Astrocyte (in vitro differentiated cells and primary cell): Measurements from ENCODE around the gene ZNF827.

Experiments used
- CTCF ChIP-seq: IDR thresholded peaks from 2 replicates; pipeline ENCODE4 v1.5.1; 2011; ENCODE audit warnings: low read depth, mild to moderate bottlenecking, inconsistent platforms, low read length, moderate library complexity; ENCODE audit not compliant: insufficient read depth
- EZH2 ChIP-seq: IDR thresholded peaks from 2 replicates; pipeline ENCODE4 v1.6.1; 2012; ENCODE audit warnings: mild to moderate bottlenecking, low read length, inconsistent platforms; ENCODE audit not compliant: insufficient read depth

DNA sequence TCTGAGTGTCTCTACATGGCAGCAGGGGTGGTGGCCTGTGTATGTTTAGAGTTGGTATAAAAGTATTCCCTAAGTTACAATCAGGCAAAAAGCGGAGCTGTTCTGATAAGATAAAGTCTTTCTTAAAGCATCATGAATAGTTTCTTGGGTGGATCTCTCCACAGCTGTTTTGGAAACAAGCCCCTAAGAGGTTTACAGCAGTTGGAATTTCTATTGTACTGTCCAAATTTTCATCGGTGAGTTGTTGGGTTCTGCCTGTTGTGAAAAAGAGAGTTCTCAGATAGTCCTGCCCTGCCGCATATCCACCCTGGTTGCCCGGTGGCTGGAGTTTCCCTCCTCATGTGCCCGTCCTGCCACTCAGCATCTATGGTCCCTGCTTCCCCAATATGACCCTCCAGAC is 208.6 kb downstream of the ZNF827 start:
- TF ChIP-seq EZH2 (no peak), CTCF (no peak)
